Lung microvascular endothelial cell (primary cell): ENCODE data around the gene IFNL4. TPM values are rescaled to one million over a fixed set of nuclear protein-coding genes. Genes with fewer than 3 reads are reported as not detected.
"Not testable (repeated sequence)": the region's sequence is repeated elsewhere in the genome, so short reads cannot be mapped to it uniquely, and the experiment has no call there.

ENCODE experiments used
- DNase-seq, 2 donors: peaks; one replicate each; pipeline versions ENCODE4 v3.0.0 to v3.0.0-alpha.2; 2010; ENCODE audit warnings: low read depth in 2 of 2
- total RNA-seq: library from RNA; depleted of rRNA; stranded (reverse); fragments of >200 nt; gene quantifications from 2 replicates; pipeline ENCODE4 v1.2.1, GENCODE V29; 2014

The IFNL4 gene
- total RNA-seq, 1 donor from 2014 or later, result not detected

DNA sequence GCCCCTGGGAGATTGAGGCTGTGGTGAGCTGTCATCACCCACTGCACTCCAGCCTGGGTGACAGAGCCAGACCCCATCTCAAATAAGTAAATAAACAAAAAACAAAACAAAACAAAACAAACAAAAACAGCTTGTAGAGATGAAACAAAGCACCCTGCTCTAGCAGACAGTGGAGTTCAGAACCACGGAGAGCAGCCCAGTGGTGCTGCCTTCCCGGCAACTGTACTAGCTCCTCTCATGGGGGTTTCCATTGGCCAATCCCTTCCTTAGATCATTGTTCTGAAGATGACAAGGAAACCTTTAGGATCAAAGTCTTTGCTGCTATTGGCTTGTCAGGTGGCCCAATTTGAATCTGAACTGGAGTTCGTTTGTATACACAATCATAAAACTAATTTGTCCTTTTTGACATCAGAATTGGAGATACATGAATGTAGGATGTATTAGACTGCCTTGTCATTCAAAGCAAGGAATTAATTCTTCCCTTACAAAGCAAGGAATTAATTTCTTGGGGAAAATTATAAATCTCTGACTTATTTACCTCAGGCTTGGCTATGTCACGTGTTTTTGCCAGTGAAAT is 24.9 kb downstream of the IFNL4 start:
- DNase-seq, result peak; percentile 47 to 57

GRCh38 chr19:39219108-39219507 is 29.5 kb downstream of the IFNL4 start:
- DNase-seq, result not testable (repeated sequence)

DNA sequence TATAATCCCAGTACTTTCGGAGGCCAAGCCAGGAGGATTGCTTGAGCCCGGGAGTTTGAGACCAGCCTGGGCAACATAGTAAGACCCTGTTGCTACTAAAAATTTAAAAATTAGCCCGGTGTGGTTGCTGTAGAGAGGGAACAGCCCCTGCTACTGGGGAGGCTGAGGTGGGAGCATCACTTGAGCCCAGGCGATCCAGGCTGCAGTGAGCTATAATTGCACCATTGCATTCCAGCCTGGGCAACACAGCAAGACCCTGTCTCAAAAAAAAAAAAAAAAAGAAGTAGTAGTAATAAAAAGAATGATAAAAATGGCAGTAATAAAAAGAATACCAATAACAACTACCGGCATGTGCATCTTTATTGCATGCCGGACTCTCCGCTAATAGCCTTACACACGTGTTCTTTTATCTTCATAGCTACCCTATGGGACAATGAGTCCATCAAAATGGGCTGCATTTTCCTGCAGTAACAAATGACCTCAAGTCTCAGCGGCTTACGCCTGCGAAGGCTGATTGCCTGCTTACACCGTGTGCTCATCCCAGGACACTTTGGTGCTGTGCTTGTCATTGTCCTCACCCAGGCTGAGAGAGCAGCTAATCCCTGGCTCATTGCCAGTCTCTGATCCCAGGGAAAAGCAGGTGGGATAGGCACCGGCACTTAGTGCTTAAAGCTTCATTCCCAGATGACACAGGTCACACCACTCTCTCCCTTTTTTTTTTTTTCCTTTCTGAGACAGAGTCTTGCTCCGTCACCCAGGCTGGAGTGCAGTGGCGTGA is 30.2 kb downstream of the IFNL4 start:
- no peak for DNase-seq

DNA sequence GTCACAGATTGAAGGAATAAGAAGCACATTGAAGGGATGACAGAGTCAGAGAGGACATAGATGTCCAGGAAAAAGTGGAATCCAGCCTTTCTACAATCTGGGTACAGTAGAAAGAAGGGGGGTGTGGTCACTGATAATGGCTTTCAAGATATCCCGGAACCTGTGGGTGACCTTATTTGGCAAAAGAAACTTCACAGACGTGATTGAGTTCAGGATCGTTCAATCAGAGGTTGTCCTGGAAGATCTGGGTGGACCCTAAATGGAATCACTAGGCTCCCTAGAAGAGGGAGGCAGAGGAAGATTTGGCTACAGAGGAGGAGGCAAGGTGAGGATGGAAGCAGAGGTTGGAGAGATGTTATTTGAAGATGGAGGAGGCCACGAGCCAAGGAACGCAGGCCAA is 31.6 kb downstream of the IFNL4 start:
- DNase-seq, result no peak

DNA sequence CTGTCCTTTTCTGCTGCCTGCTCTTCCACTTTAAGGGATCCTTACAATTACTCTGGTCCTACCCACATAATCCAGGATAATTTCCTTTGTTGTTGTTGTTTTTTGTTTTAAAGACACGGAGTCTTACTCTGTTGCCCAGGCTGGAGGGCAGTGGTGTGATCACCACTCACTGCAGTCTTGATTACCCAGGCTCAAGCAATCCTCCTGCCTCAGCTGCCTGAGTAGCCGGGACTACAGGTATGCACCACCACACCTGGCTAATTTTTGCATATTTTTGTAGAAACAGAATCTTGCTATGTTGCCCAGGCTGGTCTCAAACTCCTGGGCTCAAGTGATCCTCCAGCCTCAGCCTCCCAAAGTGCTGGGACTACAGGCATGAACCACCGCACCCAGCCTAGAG is 33.3 kb downstream of the IFNL4 start:
- not testable (repeated sequence) for DNase-seq

GRCh38 chr19:39212375-39212742 is 36.3 kb downstream of the IFNL4 start:
- DNase-seq, result peak in 1 of 2 donors; percentile 36

- DNase-seq, result no peak
Observed at GRCh38 chr19:39211731-39212374, 36.8 kb downstream of the IFNL4 start.

- no peak for DNase-seq
Observed at GRCh38 chr19:39209196-39209595, 39.5 kb downstream of the IFNL4 start.

GRCh38 chr19:39208175-39208795 is 40.4 kb downstream of the IFNL4 start:
- no peak for DNase-seq

DNA sequence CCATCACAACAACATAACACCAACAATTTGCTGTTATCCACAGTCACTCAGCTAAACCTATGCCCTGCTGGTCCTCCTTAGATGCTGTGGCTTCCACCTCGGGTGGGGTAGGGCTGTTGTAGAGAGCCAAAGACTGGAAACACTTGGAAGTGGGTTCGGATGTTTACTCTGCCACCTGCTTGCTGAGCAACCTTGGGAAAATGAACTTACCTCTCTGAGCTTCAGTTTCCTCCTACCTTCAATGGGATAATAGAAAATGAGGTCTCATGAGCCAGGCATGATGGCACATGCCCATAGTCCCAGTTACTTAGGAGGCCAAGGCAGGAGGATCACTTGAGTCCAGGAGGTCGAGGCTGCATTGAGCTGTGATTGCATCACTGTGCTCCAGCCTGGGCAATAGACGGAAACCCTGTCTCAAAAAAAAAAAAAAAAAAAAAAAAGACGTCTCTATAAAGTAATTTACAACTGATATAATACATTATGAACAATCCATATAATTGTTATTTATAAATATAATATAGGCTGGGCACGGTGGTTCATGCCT is 41.3 kb downstream of the IFNL4 start:
- no peak for DNase-seq

DNA sequence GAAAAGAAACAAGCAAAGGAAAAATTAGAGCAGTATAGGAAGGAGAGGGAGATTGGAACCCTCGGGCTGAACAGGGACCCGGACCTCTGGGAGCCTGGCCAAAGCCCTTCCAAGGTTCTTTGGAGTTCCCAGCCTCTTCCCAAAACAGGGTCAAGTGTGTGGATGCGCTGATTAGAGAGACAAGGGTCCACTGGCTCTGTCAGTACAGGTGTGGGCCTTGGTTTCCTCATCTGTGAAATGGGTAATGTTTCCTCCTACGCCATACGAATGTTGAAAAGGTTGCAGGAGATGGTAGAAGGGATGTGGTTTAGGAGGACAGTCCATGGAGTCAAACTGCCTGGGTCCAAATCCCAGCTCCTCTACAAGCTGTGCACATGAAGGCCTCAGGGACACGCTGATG is 42.5 kb downstream of the IFNL4 start:
- DNase-seq, result no peak

DNA sequence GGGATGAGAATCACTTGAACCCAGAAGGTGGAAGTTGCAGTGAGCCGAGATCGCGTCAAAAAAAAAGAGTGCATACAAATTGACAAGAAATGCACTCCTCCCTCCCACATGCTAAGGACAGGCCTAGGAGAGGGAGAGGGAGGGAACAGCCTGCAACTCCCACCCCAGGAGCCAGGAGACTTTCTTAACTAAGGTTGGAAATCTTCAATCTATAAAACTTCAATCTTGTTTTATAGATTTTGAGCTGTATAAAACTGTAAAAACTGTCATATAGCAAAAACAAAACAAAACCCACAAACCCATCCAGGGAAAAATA is 43.2 kb downstream of the IFNL4 start:
- DNase-seq, result no peak

DNA sequence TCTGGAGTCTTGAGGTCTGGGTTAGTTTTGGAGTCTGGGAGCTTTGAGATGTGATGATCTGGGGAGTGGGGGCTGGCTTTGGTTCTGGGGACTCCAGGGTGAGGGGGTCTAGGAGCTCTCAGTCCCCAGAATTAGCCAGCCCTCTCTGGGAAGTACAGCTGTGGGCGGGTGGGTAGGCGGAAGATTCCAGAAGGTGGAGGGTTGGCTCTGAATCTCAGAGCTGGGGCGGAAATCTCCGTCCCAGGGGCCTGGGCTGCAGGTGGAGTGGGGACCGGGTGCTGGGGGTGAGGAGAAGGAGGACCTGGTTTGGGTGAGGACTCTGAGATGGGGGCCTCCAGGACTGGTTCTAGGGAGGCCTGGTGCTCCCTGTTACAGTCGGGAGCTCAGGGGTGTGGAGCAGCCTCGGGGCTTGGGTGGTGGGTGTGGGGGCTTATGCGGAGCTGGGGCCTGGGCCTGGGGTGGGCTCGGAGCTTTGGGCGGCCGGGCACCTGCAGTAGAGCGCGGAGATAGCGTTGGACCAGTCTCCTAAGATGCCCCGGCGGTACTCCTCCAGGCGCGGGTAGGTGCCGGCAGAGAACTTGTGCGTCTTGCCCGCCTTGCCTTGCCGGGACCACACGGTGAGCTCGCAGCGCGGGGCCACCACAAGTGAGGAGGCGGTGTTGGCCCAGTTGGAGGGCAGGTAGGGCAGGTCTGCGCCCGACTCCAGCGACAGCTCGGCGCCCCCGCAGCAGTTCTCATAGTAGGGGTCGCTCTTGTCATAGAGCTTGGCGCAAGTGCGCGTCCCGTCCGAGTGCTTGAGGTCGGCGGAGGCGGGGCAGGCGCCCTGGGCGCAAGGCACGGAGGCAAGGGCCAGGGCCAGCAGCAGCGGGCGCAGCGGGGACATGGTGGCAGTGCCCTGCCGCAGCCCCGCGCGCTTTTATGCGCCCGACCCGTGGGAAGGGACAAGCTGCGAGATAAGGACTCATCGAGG is 45.0 kb downstream of the IFNL4 start, which contains the start of gene SYCN:
Gene SYCN, minus strand, starts transcription at position 892 of the 970 bp plus-strand sequence. Its CDS starts 9 bp downstream, at position 883.
- no peak for DNase-seq

- no peak for DNase-seq
Observed at GRCh38 chr19:39202998-39203355, 45.7 kb downstream of the IFNL4 start.

DNA sequence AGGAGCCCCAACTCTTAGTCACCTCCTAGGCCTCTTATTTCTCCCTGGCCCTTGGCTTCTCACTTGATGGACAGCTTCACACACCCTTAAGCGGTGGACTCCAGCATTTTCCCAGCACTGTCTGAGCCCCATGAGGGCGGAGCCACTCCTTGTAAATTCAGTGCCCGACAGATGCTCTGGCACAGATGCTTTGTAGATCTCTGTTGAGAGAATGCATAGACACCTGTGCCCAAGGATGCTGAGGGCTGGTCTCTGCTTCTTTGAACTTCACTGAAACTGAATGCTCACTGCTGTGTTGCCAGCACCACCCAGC is 47.9 kb downstream of the IFNL4 start:
- no peak for DNase-seq

DNA sequence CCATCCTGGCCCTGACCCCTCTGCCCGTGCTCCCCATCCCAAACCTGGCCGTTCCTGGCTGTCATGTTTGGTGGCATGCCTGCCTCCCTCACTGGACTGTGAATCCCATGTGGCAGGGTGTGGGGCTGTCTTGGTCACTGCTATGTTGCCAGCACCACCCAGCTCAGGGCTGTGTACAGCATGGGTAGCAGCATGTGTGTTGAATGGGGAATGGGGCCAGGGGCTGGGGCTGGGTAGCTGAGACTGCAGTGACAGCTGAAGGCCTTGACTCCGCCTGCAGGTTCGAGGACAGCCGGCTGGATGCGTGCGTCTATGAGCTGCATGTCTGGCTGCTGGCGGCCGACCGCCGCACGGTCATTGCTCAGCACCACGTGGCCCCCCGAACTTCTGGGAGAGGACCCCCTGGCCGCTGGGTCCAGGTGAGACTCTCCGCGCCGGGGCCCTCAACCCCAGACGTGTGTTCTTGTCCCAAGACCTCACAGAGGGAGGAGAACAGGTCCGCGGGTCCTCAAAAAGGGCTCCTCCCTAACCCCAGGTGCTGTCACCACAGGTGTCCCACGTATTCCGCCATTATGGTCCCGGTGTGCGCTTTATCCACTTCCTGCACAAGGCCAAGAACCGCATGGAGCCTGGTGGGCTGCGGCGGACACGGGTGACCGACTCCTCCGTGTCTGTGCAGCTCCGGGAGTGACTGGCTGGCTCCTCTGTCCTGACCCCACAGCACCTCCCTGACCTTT is 48.4 kb downstream of the IFNL4 start:
- no peak for DNase-seq

- DNase-seq, result peak; percentile 31 to 37
Observed at GRCh38 chr19:39199025-39199424, 49.6 kb downstream of the IFNL4 start.

- DNase-seq, result no peak
Observed at GRCh38 chr19:39197808-39198207, 50.8 kb downstream of the IFNL4 start.

DNA sequence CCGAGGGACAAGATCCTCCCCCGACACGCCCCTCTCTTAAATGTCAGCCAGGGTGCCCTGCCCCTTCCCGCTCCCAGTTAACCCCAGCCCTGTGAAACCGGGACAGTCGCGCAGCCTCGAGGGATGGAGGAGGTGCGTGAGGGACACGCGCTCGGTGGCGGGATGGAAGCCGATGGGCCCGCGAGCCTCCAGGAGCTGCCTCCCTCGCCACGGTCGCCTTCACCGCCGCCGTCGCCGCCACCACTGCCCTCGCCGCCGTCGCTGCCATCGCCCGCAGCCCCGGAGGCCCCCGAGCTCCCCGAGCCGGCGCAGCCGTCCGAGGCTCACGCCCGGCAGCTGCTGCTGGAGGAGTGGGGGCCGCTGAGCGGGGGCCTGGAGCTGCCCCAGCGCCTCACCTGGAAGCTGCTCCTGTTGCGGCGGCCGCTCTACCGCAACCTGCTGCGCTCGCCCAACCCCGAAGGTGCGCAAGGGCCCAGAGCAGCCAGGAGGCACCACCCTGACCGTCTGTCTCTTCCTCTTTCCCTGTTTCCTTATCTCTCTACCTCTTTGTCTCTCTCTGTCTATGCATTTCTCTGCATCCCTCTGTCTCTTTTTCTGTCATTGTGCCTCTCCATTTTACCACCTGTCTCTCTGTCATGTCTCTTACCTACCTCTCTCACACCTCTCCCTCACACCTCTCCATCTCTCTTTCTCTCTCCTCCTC is 51.6 kb downstream of the IFNL4 start, which contains the start of gene NCCRP1:
Gene NCCRP1, plus strand, starts transcription at position 105 of the 703 bp plus-strand sequence. Its CDS starts 19 bp downstream, at position 124.
- DNase-seq, result no peak

DNA sequence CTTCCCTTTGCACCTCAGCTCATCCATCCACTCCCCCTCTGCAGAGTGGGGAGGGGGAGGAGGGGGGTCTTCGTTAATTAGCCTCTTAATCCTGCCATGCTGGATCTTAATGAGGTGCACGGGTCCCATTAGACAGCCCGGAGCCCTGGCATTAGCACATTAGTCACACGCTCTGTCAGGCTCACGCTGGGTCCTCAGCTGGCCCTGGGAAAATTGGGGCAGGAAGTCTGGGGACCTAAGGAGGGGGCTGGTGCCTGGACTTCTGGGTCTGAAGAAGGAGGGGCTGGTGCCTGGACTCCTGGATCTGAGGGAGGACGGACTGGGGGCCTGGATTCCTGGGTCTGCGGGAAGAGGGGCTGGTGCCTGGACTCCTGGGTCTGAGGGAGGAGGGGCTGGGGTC is 52.3 kb downstream of the IFNL4 start:
- DNase-seq, result no peak
